ENCODE measurements around the gene KRR1. TPM values are rescaled to one million over a fixed set of nuclear protein-coding genes. Genes with fewer than 3 reads are reported as not detected.

Gene KRR1
- total RNA-seq, 1 donor from 2014 or later, result 71.2 TPM

- no peak for DNase-seq (ENCODE audit: low spot score, unreplicated experiment)
- Mint-ChIP-seq H3K4me3 (ENCODE audit: low read depth) (no peak overlapping the region), H3K4me1 (ENCODE audit: low read depth) (peaks cover 56% of the 10 kb centered on the region), H3K36me3 (ENCODE audit: insufficient read depth) (no peaks in the 10 kb centered on the region), H3K27me3 (no peaks in the 10 kb centered on the region), H3K27ac (peak overlapping the region; percentile 58), H3K9me3 (ENCODE audit: low read depth) (no peaks in the 10 kb centered on the region)
- TF ChIP-seq CTCF (IDR thresholded peaks at IDR 0.05; ENCODE audit: unreplicated experiment), result no peak
These were observed 42.6 kb upstream of the KRR1 start for GRCh38 chr12:75553836-75554555.

DNA sequence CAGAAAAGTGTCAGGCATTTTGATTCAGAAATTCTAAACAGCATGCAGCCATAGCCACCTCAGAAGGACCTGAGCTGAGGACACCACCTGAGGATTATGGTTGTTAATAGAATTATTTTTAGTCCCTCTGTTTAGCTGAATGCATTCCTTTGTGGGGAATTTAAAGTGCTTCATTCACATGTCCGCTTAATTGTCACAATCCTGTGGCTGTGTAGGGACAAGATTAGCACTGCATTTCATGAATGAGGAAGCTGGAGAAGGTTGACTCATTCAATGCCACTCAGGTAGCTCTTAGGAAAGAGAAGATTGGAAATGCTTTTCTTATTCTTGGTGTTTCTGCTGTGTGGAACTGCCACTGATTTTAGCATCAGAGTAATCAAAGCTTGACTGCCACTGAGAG is 42.0 kb upstream of the KRR1 start:
- DNase-seq (ENCODE audit: low spot score, unreplicated experiment), result no peak
- Mint-ChIP-seq H3K4me1 (ENCODE audit: low read depth) (peaks cover 57% of the 10 kb centered on the region), H3K9me3 (ENCODE audit: low read depth) (no peaks in the 10 kb centered on the region), H3K27ac (peak overlapping the region; percentile 58), H3K27me3 (no peaks in the 10 kb centered on the region), H3K4me3 (ENCODE audit: low read depth) (no peak overlapping the region), H3K36me3 (ENCODE audit: insufficient read depth) (no peaks in the 10 kb centered on the region)
- TF ChIP-seq CTCF (IDR thresholded peaks at IDR 0.05; ENCODE audit: unreplicated experiment), result no peak

- H3K4me1 Mint-ChIP-seq (ENCODE audit: low read depth), result peaks cover 51% of the 10 kb centered on the region
- no peaks in the 10 kb centered on the region for H3K27me3 Mint-ChIP-seq
- H3K9me3 Mint-ChIP-seq (ENCODE audit: low read depth), result no peaks in the 10 kb centered on the region
- no peak overlapping the region for H3K27ac Mint-ChIP-seq
- H3K36me3 Mint-ChIP-seq (ENCODE audit: insufficient read depth), result no peaks in the 10 kb centered on the region
- no peak overlapping the region for H3K4me3 Mint-ChIP-seq (ENCODE audit: low read depth)
- no peak for TF ChIP-seq CTCF (IDR thresholded peaks at IDR 0.05; ENCODE audit: unreplicated experiment)
- no peak for DNase-seq (ENCODE audit: low spot score, unreplicated experiment)
These were observed 40.1 kb upstream of the KRR1 start for GRCh38 chr12:75551477-75551876.

GRCh38 chr12:75550401-75551240 is 39.2 kb upstream of the KRR1 start:
- H3K27me3 Mint-ChIP-seq, result no peaks in the 10 kb centered on the region
- peak overlapping the region; percentile 14 for H3K4me3 Mint-ChIP-seq (ENCODE audit: low read depth)
- H3K4me1 Mint-ChIP-seq (ENCODE audit: low read depth), result peaks cover 55% of the 10 kb centered on the region
- H3K36me3 Mint-ChIP-seq (ENCODE audit: insufficient read depth), result no peaks in the 10 kb centered on the region
- no peaks in the 10 kb centered on the region for H3K9me3 Mint-ChIP-seq (ENCODE audit: low read depth)
- no peak for TF ChIP-seq CTCF (IDR thresholded peaks at IDR 0.05; ENCODE audit: unreplicated experiment)
- H3K27ac Mint-ChIP-seq, result peak overlapping the region; percentile 16
- DNase-seq (ENCODE audit: low spot score, unreplicated experiment), result no peak

DNA sequence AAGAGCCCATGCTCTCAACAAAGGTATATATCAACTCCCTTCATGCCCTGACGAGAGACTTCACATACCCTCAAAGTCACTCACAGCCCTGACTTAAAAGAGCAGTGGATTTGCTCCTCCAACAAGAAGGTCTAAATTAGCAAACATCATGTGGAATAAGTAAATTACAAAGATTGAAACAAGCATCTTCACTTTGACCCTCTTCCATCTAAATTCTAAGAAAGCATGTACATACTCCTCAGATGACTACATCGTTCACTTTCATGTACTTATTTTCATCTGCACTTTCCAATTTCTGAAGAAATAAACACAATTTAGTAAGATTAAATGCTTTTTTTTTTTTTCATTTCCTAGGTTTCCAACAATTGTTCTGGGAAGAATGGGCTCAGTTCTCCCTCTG is 38.6 kb upstream of the KRR1 start:
- Mint-ChIP-seq H3K36me3 (ENCODE audit: insufficient read depth) (no peaks in the 10 kb centered on the region), H3K4me1 (ENCODE audit: low read depth) (peaks cover 56% of the 10 kb centered on the region), H3K27ac (no peak overlapping the region), H3K4me3 (ENCODE audit: low read depth) (no peak overlapping the region), H3K27me3 (no peaks in the 10 kb centered on the region), H3K9me3 (ENCODE audit: low read depth) (no peaks in the 10 kb centered on the region)
- TF ChIP-seq CTCF (IDR thresholded peaks at IDR 0.05; ENCODE audit: unreplicated experiment), result no peak
- no peak for DNase-seq (ENCODE audit: low spot score, unreplicated experiment)
